HepG2 (cell line): ENCODE measurements around the gene PLB1. TPM values are rescaled to one million over a fixed set of nuclear protein-coding genes. Genes with fewer than 3 reads are reported as not detected.

ENCODE experiments used
- ATAC-seq: fragments of 200-7000 bp; cut with Tn5 transposase; 3 replicates; pipeline ENCODE4 v1.9.1; 2020; ENCODE audit warnings: mild to moderate bottlenecking, moderate library complexity
- BruUV-seq: library from RNA; stranded (reverse); fragments of 400-500 nt; replicated peaks from 2 replicates; lab custom pipeline; 2021; lab: Mats Ljungman, UMichigan
- CTCF ChIA-PET: fragments of 300-600 bp; formaldehyde crosslinking; extraction: SDS; loops from one replicate; lab custom pipeline; 2021; ENCODE audit warnings: low total read pairs, inconsistent platforms, low intra/inter-chr PET ratio; lab: Yijun Ruan, JAX
- POLR2A ChIA-PET: fragments of 350-600 bp; sonication (Branson Sonifier 250); formaldehyde crosslinking; loops from one replicate; lab custom pipeline; 2020; ENCODE audit warnings: antibody characterized with exemption, inconsistent platforms; lab: Yijun Ruan, JAX
- DNase-seq: peaks from one replicate; pipeline ENCODE4 v3.0.0-alpha.2; 2015; ENCODE audit warnings: low spot score
- FAIRE-seq: peaks from 3 replicates; lab custom pipeline; 2011; peaks lifted over from hg19 to GRCh38; lab: Jason Lieb, UNC
- H2AFZ ChIP-seq: one replicate; pipeline ENCODE4 v1.6.1; 2011; ENCODE audit warnings: low read length, inconsistent platforms
- H3K27ac ChIP-seq: fragments of 300-600 bp; 3 replicates; pipeline ENCODE4 v1.8.0; 2011; ENCODE audit warnings: mixed run types, mild to moderate bottlenecking, mixed read lengths, low read length, inconsistent platforms; ENCODE audit not compliant: insufficient read depth; ENCODE audit errors: extremely low read length
- H3K27me3 ChIP-seq, 2 experiments: fragments of 200-600 bp in 1 of 2; 2 replicates in 1 of 2; 3 replicates in 1 of 2; pipeline versions ENCODE4 v1.6.0 to v1.8.0; 2011; ENCODE audit warnings: low read length in 2 of 2, mild to moderate bottlenecking in 2 of 2, moderate library complexity in 2 of 2, inconsistent platforms in 1 of 2; ENCODE audit not compliant: insufficient read depth in 2 of 2, control insufficient read depth in 1 of 2
- H3K36me3 ChIP-seq, 2 experiments: fragments of 200-600 bp in 1 of 2; replicated peaks in 1 of 2; 2 replicates in 1 of 2; 3 replicates in 1 of 2; pipeline versions ENCODE4 v1.5.1 to v1.8.0; 2011; ENCODE audit warnings: low read length in 2 of 2, inconsistent platforms in 1 of 2; ENCODE audit not compliant: insufficient read depth in 2 of 2, control insufficient read depth in 1 of 2
- H3K4me1 ChIP-seq: 2 replicates; pipeline ENCODE4 v1.5.1; 2012; ENCODE audit warnings: low read length, inconsistent platforms; ENCODE audit not compliant: insufficient read depth
- H3K4me2 ChIP-seq: 2 replicates; pipeline ENCODE4 v1.6.0; 2011; ENCODE audit warnings: low read depth, low read length, inconsistent platforms
- H3K4me3 ChIP-seq, 3 experiments: fragments of 200-600 bp in 1 of 3; sonication (generic), shearing (Covaris generic) in 1 of 3; replicated peaks in 1 of 3; 2 replicates each; pipeline ENCODE4 v1.5.1; 2011 to 2016; ENCODE audit warnings: low read length in 3 of 3, inconsistent platforms in 2 of 3, low read depth in 2 of 3, mild to moderate bottlenecking in 2 of 3, control low read depth in 1 of 3, mixed read lengths in 1 of 3; ENCODE audit not compliant: insufficient read depth in 1 of 3
- H3K79me2 ChIP-seq: one replicate; pipeline ENCODE4 v1.6.1; 2011; ENCODE audit warnings: low read length, inconsistent platforms; ENCODE audit not compliant: insufficient read depth
- H3K9ac ChIP-seq: 2 replicates; pipeline ENCODE4 v1.6.0; 2011; ENCODE audit warnings: mild to moderate bottlenecking, low read depth, low read length, inconsistent platforms; ENCODE audit not compliant: insufficient read depth
- H3K9me3 ChIP-seq: 2 replicates; pipeline ENCODE4 v1.5.1; 2012; ENCODE audit warnings: mild to moderate bottlenecking, low read length
- H4K20me1 ChIP-seq: 2 replicates; pipeline ENCODE4 v1.6.0; 2011; ENCODE audit warnings: inconsistent platforms, mild to moderate bottlenecking, low read length, moderate library complexity; ENCODE audit not compliant: insufficient read depth
- AGO1 ChIP-seq: fragments of 200-400 bp; formaldehyde crosslinking; IDR thresholded peaks from 2 replicates; pipeline ENCODE4 v1.6.1; 2017; ENCODE audit warnings: mild to moderate bottlenecking, low read depth, low read length, moderate library complexity; ENCODE audit not compliant: poor library complexity, severe bottlenecking
- CHD2 ChIP-seq: IDR thresholded peaks from 2 replicates; pipeline ENCODE4 v1.6.1; 2011; ENCODE audit warnings: low read depth, low read length, improper control_type of control experiment
- GATA4 ChIP-seq: sonication (generic); IDR thresholded peaks from 2 replicates; pipeline ENCODE4 v1.6.1; 2016; ENCODE audit warnings: antibody characterized with exemption, low read depth, borderline replicate concordance
- HNRNPK ChIP-seq: fragments of 200-400 bp; formaldehyde crosslinking; IDR thresholded peaks from 2 replicates; pipeline ENCODE4 v1.6.1; 2018; ENCODE audit warnings: low read length, low read depth, moderate library complexity, mild to moderate bottlenecking; ENCODE audit not compliant: poor library complexity, severe bottlenecking
- KDM4B ChIP-seq: sonication (generic); formaldehyde crosslinking; IDR thresholded peaks from 2 replicates; pipeline ENCODE4 v1.4.0; 2020; ENCODE audit warnings: missing genetic modification reagents
- KLF15 ChIP-seq: sonication (generic); formaldehyde crosslinking; IDR thresholded peaks from 2 replicates; pipeline ENCODE4 v1.8.1; 2023; ENCODE audit warnings: borderline replicate concordance, mild to moderate bottlenecking, inconsistent platforms, missing genetic modification reagents, mixed read lengths
- NR2C2 ChIP-seq: sonication (generic); formaldehyde crosslinking; IDR thresholded peaks from 2 replicates; pipeline ENCODE4 v1.4.0; 2020; ENCODE audit warnings: missing genetic modification reagents, mild to moderate bottlenecking, moderate library complexity, borderline replicate concordance
- SETDB1 ChIP-seq: sonication (generic); formaldehyde crosslinking; IDR thresholded peaks from 2 replicates; pipeline ENCODE4 v1.5.1; 2020; ENCODE audit warnings: missing genetic modification reagents, mild to moderate bottlenecking, borderline replicate concordance
- ZBTB21 ChIP-seq: sonication (generic); formaldehyde crosslinking; IDR thresholded peaks from 2 replicates; pipeline ENCODE4 v1.4.0; 2020; ENCODE audit warnings: missing genetic modification reagents
- ZKSCAN1 ChIP-seq: fragments of 150-350 bp; IDR thresholded peaks from 2 replicates; pipeline ENCODE4 v1.6.1; 2014; ENCODE audit warnings: low read length
- ZNF24 ChIP-seq: fragments of 450-650 bp; IDR thresholded peaks from 2 replicates; pipeline ENCODE4 v1.6.1; 2017; ENCODE audit warnings: antibody characterized with exemption, mild to moderate bottlenecking
- ZNF333 ChIP-seq: sonication (generic); formaldehyde crosslinking; IDR thresholded peaks from 2 replicates; pipeline ENCODE4 v1.4.0; 2020; ENCODE audit warnings: mild to moderate bottlenecking, missing genetic modification reagents, borderline replicate concordance
- ZNF33A ChIP-seq: sonication (generic); formaldehyde crosslinking; IDR thresholded peaks from 2 replicates; pipeline ENCODE4 v1.5.1; 2020; ENCODE audit warnings: missing genetic modification reagents, mild to moderate bottlenecking, moderate library complexity, borderline replicate concordance
- WGBS: methylation state at CpG from one replicate; pipeline ENCODE4 v1.1.6; 2017; ENCODE audit warnings: low lambda C conversion rate; 5-methylcytosine and 5-hydroxymethylcytosine counted together
- in situ Hi-C: cut with HindIII; loops from 2 replicates; pipeline ENCODE4 v1.10.0; 2017; ENCODE audit warnings: low pct_unique_long_range_greater_than_20kb; ENCODE audit not compliant: extremely low pct_ligation_motif_present
- intact Hi-C: fragments of 100-400 bp; cut with micrococcal nuclease; formaldehyde crosslinking; loops from one replicate; pipeline ENCODE4 v1.10.0; 2022; ENCODE audit not compliant: unreplicated experiment
- polyA plus RNA-seq, 8 experiments: library from polyadenylated mRNA; depleted of rRNA in 3 of 8; stranded (reverse) in 7 of 8; unstranded in 1 of 8; fragments of >200 nt; fragmentation: Illumina TruSeq in 4 of 8; extraction: Trizol in 4 of 8; gene quantifications; 2 replicates each; pipeline versions ENCODE4 v1.2.1 to v1.2.3, GENCODE V29; 2011 to 2016; ENCODE audit warnings: low read depth in 4 of 8, missing spikeins in 1 of 8, mixed read lengths in 1 of 8; ENCODE audit not compliant: insufficient read depth in 1 of 8
- total RNA-seq, 5 experiments: library from RNA; depleted of rRNA; stranded (reverse); fragments of >200 nt; fragmentation: Illumina TruSeq; extraction: Trizol; gene quantifications; 2 replicates each; pipeline ENCODE4 v1.2.3, GENCODE V29; 2016; ENCODE audit warnings: low read depth in 1 of 5
- TF ChIP-seq, protein P1 (sequence below): IDR thresholded peaks from 2 replicates; pipeline ENCODE4 v1.6.1; 2012; ENCODE audit warnings: low read length, improper control_type of control experiment
- TF ChIP-seq, protein P2 (sequence below): sonication (generic); formaldehyde crosslinking; IDR thresholded peaks from 2 replicates; pipeline ENCODE4 v1.5.1; 2020; ENCODE audit warnings: mild to moderate bottlenecking, missing genetic modification reagents, borderline replicate concordance
- TF ChIP-seq, protein P3 (sequence below): sonication (generic); formaldehyde crosslinking; IDR thresholded peaks from 2 replicates; pipeline ENCODE4 v1.9.0; 2021; ENCODE audit warnings: missing genetic modification reagents, borderline replicate concordance

PLB1 gene
- total and polyA plus RNA-seq, 2 of the 13 experiments (the other 11 are each of a cell fraction or from before 2014, with no cell fraction given), result 0.20 to 1.8 TPM

DNA sequence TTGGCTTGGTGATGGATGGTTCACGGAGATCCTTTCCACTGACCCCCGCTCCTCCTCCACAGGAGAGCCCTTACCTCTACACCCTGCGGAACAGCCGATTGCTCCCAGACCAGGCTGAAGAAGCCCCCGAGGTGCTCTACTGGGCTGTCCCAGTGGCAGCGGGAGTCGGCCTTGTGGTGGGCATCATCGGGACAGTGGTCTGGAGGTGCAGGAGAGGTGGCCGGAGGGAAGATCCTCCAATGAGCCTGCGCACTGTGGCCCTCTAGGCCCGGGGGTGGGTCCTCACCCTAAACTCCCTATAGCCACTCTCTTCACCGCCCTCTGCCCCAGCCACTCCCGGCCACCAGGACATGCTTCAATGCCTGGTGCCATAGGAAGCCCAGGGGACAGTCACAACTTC is 146.9 kb downstream of the PLB1 start:
- ATAC-seq (no peak), FAIRE-seq (no peak), DNase-seq (no peak)
- ChIA-PET CTCF (no interaction called here), POLR2A (no interaction called here)
- H3K4me3 ChIP-seq, result no peak overlapping the region
- TF ChIP-seq CHD2, result no peak
- TF ChIP-seq GATA4, result no peak
- no peak for TF ChIP-seq ZBTB21 (CRISPR knock-in tag)
- TF ChIP-seq KLF15 (CRISPR knock-in tag), result no peak
- TF ChIP-seq KDM4B (CRISPR knock-in tag), result no peak
- TF ChIP-seq, protein P1, sequence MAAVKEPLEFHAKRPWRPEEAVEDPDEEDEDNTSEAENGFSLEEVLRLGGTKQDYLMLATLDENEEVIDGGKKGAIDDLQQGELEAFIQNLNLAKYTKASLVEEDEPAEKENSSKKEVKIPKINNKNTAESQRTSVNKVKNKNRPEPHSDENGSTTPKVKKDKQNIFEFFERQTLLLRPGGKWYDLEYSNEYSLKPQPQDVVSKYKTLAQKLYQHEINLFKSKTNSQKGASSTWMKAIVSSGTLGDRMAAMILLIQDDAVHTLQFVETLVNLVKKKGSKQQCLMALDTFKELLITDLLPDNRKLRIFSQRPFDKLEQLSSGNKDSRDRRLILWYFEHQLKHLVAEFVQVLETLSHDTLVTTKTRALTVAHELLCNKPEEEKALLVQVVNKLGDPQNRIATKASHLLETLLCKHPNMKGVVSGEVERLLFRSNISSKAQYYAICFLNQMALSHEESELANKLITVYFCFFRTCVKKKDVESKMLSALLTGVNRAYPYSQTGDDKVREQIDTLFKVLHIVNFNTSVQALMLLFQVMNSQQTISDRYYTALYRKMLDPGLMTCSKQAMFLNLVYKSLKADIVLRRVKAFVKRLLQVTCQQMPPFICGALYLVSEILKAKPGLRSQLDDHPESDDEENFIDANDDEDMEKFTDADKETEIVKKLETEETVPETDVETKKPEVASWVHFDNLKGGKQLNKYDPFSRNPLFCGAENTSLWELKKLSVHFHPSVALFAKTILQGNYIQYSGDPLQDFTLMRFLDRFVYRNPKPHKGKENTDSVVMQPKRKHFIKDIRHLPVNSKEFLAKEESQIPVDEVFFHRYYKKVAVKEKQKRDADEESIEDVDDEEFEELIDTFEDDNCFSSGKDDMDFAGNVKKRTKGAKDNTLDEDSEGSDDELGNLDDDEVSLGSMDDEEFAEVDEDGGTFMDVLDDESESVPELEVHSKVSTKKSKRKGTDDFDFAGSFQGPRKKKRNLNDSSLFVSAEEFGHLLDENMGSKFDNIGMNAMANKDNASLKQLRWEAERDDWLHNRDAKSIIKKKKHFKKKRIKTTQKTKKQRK, result no peak
- no peak for TF ChIP-seq ZNF24
- TF ChIP-seq, protein P2, sequence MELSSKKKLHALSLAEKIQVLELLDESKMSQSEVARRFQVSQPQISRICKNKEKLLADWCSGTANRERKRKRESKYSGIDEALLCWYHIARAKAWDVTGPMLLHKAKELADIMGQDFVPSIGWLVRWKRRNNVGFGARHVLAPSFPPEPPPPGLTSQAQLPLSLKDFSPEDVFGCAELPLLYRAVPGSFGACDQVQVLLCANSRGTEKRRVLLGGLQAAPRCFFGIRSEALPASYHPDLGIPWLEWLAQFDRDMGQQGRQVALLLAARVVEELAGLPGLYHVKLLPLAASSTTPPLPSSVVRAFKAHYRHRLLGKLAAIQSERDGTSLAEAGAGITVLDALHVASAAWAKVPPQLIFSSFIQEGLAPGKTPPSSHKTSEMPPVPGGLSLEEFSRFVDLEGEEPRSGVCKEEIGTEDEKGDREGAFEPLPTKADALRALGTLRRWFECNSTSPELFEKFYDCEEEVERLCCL (CRISPR knock-in tag), result no peak
- TF ChIP-seq, protein P3, sequence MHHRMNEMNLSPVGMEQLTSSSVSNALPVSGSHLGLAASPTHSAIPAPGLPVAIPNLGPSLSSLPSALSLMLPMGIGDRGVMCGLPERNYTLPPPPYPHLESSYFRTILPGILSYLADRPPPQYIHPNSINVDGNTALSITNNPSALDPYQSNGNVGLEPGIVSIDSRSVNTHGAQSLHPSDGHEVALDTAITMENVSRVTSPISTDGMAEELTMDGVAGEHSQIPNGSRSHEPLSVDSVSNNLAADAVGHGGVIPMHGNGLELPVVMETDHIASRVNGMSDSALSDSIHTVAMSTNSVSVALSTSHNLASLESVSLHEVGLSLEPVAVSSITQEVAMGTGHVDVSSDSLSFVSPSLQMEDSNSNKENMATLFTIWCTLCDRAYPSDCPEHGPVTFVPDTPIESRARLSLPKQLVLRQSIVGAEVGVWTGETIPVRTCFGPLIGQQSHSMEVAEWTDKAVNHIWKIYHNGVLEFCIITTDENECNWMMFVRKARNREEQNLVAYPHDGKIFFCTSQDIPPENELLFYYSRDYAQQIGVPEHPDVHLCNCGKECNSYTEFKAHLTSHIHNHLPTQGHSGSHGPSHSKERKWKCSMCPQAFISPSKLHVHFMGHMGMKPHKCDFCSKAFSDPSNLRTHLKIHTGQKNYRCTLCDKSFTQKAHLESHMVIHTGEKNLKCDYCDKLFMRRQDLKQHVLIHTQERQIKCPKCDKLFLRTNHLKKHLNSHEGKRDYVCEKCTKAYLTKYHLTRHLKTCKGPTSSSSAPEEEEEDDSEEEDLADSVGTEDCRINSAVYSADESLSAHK (CRISPR knock-in tag), result no peak
- no peak for TF ChIP-seq AGO1
- no peak for TF ChIP-seq ZKSCAN1
- no peak for TF ChIP-seq NR2C2 (CRISPR knock-in tag)
- no peak for TF ChIP-seq SETDB1
- TF ChIP-seq HNRNPK, result no peak
- TF ChIP-seq ZNF33A (CRISPR knock-in tag), result no peak
- TF ChIP-seq ZNF333 (CRISPR knock-in tag), result no peak
- H3K79me2 ChIP-seq, result no peaks in the 10 kb centered on the region
- H3K9ac ChIP-seq, result no peak overlapping the region
- intact Hi-C loops, result no loop called here
- no peaks in the 10 kb centered on the region for H4K20me1 ChIP-seq
- BruUV-seq, result no TSS peak
- no peak overlapping the region for H3K4me2 ChIP-seq
- in situ Hi-C loops, result no loop called here
- H2AFZ ChIP-seq, result no peak overlapping the region
- peaks cover 19% of the 10 kb centered on the region for H3K4me1 ChIP-seq
- no peaks in the 10 kb centered on the region for H3K36me3 ChIP-seq
- no peak overlapping the region for H3K27ac ChIP-seq
- 84% methylated on average over 7 of the region's 13 CpGs for WGBS
- H3K9me3 ChIP-seq, result no peaks in the 10 kb centered on the region
- peaks cover 0 to 15% of the 10 kb centered on the region in 2 experiments; a peak in 1 of 5 replicates for H3K27me3 ChIP-seq
